Anterior cingulate cortex (tissue), 58 donors: ENCODE results near the gene BTNL2.

Experiments
- DNase-seq, 58 donors: peaks; one replicate each; lab custom pipeline; 2025; lab: John Stamatoyannopoulos, UW

Gene BTNL2

DNA sequence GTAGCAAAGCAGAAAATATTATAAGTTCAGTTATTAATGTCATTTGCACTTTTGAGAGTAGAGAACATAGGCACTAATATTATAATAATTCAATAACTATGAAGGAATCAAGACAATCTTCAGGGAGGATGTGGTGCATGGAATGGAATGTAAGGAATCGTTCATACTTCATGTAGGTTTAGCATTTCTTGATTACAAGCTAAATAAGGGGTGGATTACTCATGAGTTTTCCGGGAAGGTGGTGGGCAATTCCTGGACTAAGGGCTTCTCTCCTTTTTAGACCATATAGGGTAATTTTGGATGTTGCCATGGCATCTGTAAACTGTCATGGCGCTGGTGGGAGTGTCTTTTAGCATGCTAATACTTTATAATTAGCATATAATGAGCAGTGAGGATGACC, 9.1 kb upstream of the BTNL2 start:
- no peak for DNase-seq

DNA sequence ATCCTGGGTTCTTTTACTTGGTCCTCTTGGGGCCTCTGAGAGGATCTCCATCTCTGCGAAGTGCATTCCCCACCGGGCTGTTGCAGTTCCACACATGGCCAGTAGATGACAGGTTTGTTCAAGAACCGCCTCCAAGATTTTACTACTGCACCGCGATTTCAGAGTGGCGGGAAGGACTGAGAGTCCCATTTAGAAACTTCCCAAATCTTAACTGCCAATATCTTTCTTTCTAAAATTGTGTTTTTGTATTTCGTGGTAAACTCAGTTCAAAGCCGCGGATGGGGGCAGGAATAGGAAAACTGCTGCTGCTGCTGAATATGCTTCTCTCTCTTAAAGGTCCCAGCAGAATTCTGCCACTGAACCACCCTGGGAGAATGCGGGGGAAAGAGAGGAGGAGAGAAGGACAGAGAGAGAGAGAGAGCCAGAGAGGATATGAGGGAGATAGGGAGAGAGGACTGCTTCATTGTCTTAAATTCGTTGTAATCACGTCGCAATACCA, 8.6 kb upstream of the BTNL2 start:
- DNase-seq = peak in 46 of 58 donors; percentile 1 to 66 (median 26)

GRCh38 chr6:32413427-32414047, 6.6 kb upstream of the BTNL2 start:
- DNase-seq = peak in 53 of 58 donors; percentile 3 to 75 (median 39)

GRCh38 chr6:32411566-32412327, 4.8 kb upstream of the BTNL2 start:
- DNase-seq = no peak

- DNase-seq = no peak
Observed at GRCh38 chr6:32410906-32411305, 3.9 kb upstream of the BTNL2 start.

DNA sequence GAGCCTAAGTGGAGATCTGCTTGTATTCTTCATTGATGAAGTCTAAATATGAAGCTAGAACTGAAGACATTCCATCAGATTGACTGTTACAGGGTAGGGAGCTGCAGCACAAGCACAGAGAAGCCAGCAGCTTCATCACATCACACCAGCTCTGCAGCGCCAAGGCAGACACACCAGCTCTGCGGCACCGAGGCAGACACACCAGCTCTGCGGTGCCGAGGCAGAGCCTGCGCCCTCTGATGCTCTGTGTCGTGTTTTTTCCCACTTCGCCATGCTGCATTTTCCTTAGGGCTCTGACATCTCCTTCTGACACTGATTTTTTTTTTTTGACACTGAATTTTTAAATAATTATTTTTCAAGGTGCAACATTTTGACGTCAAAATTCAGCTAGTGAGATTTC, 784 bp downstream of the BTNL2 start:
- no peak for DNase-seq

DNA sequence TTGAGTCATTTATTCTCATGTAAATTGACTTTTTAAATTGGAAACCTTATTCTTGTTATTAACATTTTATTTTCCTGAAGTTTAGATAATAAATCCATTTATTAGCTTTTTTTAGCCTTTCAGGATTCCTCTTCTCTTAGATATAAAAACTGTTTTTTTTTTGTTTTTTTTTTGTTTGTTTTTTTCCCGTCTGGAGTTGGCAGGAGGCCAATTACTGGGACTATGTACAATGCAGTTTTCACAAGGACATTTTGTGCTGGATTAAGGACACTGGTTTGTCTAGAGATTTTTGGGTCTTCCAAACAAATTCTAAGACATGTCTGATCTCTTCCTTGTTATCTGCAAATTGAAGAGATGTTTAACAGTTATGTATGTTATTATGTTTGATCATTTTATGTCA, 1.3 kb downstream of the BTNL2 start:
- no peak for DNase-seq

DNA sequence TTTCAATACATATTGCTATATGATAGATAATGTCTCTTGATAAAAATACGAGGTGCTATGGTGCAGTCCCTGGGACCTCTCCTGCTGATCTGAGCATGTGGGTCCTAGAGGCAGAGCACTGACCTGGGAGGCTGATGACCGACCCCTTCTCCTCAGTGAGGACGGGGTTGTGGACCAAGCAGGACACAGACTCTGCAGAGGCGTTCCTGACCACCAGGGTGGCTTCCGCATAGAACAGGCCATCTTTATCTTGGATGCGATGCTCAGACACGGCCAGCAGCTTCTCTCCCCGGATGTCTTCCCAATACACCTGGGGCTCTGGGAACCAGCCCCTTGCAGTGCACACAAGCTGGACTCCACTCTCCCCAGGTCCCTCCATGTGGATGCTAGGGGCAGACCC, 4.2 kb downstream of the BTNL2 start:
- DNase-seq = no peak

DNA sequence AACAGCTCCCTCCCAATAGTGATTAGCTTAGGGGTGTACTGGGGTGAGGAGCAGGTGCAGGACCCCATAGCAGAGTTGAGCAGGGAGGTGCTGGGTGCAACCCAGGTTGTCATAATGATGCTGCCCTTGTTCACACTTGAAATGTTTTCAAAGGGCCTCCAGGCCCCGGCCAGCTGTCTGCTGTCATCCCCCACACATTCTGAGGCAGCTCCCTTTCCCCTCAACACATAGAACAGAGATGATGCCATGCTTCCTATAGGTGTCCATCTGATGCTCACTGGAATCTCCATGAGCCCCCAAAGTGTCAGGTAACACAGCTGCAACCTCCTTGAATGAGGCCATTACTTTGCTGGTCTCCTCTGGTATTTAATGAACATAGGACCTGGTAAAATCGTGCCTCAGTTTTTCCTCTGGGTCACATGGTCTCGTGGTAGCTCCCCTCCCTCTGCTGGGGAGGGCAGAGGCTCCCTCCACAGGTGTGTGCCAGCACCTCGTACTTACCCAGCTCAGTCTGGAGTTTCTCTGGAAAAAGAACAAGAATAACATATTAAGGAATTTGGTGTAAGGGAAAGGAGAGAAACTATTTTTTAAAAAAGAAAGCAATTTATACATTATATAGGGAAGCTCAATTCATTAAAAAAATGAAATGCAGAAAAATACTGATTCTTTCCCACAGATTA, 5.6 kb downstream of the BTNL2 start:
- DNase-seq = no peak

DNA sequence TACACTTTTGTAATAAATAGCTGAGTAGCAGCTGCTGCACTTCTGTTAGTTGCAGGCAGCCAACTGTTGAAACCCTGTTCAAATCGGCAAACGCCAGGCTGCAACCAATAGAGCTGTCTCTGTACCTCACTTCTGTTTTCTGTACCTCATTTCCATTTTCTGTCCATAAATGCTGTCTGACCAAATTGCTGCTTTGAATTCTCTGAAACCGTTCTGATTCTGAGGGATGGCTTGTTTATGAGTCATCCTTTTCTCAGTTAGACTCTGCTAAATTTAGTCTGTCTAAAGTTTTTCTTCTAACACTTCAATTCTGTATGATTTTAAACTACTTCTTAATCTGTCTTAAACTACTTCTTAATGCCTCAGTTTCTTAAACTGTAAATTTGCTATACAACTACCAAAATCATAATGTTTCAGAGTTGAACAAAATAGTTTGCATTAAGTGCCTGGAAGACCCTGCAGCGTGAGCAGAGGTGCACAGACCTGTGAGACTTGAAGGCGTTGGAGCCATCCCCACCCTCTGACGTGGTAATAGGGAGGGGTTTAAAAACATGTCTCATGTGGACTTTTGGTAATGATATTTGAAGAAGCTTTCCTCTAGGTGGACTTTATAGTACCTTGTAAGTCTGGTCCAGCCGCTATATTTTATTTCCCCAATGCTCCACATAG, 9.6 kb downstream of the BTNL2 start:
- DNase-seq = no peak

DNA sequence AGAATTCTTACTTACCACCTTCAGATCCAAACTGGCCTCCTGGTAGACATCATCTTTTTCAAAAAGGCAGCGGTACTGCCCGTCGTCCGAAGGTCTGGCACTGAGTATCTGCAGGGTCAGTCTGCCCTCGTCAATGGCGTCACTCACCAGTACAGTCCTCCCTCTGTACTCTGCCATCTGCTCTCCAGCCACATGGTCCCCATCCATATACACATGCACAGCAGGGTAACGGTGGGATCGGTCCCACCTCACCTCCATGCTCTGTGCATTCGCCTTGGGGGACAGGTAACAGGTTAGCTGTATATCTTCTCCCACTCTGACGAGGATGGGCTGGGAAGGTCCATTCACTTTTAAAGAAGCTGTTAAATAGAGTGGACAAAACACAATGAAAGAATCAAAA, 11.0 kb downstream of the BTNL2 start:
- DNase-seq = no peak

GRCh38 chr6:32393665-32394420, 13.1 kb downstream of the BTNL2 start:
- DNase-seq = no peak

DNA sequence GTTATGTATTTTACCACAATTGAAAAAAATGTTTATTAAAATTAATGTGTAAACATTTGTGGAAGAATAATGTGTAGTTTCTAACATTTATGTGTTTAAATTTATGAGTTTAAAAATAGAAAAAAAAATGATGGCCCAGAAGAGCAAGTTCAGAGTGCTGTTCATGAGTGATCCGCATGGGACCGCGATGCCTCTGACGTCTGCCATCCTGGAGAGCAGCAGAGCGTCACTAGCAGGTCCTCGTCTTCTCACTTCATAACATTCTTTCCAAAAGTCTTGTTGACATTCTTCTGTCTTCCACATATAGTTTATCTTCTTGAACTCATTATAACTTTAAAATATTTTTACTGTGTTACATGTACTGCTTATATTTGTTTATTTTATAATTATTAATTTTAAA, 15.5 kb downstream of the BTNL2 start:
- no peak for DNase-seq

DNA sequence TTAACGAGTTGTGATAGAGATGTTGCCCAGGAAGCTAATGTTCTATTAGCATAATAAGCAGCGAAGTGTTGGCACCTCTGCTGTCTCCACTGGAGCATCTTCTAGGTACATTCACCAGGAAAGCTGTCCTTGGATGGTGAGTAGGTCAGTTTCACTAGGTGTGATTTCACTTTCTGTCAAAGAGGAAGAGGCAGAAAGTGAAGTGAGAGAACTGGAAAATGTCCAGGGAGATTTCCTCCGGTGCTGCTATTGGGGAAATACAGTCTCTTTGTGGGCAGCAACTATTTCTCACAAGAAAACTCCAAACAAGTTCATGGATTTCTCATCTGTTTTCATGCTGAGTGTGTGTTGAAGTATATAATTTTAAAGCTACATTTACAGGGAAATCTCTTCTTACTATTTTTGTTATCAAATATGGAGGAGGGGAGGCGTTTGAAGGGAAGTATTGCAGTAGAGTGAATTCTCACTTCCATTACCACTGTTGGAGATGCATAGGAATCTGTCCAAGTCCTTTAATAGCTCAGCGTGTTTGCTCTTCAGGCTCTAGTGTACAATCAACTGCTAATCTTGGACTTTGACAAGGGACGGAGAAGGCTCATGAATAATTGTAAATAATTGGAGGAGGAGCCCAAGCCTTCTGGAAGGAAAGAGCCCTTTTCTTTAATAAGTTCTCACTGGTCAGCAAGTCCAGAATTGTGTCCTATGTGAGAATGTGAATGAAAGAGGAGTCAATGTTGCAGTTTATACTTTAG, 19.2 kb downstream of the BTNL2 start:
- DNase-seq = no peak

DNA sequence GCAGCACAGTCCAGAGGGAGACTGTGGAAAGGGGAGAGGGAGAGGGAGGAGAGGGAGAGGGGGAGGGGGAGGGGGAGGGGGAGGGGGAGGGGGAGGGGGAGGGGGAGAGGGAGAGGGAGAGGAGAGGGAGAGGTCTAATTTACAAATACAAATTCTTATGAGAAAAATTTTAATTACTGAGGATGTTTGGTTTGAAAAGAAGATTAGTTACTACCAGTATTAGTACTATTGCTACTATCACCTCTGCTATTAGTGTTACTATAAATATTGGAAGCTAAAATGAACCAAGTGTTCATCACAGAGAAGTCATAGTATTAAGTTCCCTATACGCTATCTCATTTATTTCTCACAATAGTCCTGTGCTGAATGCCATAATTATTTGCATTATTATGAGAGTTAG, 20.9 kb downstream of the BTNL2 start:
- no peak for DNase-seq

DNA sequence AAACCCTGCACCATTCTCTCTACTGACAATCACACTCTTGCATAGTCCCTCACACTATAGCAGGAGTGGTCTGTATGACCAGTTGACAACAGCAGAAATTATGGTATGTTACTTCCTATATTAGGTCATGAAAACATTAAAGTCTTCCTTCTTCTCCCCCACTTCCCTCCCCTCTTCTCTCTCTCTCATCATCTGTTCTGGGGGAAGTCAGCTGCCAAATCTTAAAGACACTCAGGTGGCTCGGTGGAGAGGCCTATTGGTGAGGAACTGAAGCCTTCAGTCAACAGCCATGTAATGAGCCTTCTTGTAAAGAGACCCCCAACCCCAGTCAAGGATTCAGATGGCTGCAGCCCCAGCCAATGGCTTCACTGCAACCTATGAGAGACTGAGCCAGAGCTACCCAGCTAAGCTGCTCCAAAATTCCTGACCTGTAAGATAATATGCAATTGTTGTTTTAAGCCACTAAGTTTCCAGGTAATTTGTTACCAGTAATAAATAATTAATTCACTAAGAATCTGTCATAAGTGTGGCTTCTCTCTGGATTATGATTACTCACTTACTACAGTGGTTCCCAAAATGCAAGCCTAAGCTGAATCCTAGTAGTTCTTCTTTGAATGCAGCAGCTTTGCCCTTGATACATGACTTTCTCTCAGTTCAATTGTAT, 24.1 kb downstream of the BTNL2 start:
- no peak for DNase-seq

DNA sequence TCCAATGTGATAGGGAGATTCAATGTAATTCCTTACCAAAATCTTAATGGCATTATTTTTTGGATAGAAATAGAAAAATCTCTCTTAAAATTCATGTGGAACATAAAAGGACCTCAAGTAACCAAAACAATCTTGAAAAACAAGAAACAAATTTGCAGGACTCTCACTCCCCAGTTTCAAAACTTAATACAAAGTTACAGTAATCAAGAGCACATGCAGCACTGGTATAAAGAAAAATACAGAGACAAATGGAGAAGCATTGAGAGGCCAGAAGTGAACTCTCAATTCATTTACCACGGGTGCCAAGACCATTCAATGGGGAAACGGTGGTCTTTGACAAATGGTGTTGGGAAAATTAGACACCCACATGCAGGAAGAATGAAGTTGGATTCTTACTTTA, 27.4 kb downstream of the BTNL2 start:
- no peak for DNase-seq

DNA sequence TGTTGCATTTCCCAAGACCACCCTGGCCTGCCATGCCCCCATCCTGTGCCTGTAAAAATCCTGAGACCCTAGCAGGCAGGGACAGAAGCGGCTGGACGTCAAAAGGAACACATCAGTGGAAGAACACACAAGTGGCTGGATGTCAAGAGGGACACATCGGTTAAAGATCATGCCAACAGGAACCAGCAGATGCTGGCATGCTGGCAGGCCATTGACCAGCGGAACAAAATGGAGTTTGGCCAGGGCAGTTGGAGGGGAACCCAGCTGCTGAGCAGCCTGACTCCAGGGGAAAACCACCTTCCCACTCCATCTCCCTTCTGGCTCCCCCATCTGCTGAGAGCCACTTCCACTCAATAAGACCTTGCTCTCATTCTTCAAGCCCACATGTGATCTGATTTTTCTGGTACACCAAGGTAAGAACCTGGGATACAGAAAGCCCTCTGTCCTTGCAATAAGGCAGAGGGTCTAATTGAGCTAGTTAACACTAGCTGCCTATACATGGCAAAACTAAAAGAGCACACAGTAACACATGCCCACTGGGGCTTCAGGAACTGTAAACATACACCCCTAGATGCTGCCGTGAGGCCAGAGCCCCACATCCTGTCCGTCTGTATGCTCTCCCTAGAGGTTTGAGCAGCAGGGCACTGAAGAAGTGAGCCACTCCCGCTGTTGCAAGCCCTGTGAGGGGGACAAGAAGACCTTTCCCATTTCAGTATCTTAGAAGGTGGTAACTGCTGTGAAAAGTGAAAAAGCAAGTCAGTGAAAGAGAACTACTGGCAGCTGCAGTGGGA, 31.0 kb downstream of the BTNL2 start:
- no peak for DNase-seq
